Activated T-cell treated with anti-CD3 and anti-CD28 coated beads, Interleukin-2, amount 50 U/mL, for 1 hour (primary cell): ENCODE measurements around the gene TWIST2.

Experiments
- DNase-seq: peaks from one replicate; pipeline ENCODE4 v3.0.0-alpha.2; 2020

TWIST2 gene

DNA sequence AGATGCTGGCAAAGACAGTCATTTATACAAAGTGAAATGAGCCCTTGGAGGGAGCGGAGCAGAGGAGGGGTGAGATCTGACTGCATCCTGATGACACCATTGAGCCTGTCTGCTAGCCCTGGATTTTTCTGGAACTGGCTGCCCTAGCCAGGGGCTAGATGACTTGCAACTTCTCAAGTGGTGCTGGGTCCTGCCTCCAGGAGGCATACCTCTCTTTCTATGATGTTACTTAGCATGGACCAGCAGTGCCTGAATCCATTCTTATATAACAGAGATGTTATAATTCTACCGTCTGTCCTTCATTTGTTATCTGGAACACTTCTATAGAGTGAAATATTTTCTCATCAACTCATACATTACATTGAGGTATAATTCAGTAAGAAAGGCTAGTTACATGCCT is 8.5 kb upstream of the TWIST2 start:
- DNase-seq, result no peak

DNA sequence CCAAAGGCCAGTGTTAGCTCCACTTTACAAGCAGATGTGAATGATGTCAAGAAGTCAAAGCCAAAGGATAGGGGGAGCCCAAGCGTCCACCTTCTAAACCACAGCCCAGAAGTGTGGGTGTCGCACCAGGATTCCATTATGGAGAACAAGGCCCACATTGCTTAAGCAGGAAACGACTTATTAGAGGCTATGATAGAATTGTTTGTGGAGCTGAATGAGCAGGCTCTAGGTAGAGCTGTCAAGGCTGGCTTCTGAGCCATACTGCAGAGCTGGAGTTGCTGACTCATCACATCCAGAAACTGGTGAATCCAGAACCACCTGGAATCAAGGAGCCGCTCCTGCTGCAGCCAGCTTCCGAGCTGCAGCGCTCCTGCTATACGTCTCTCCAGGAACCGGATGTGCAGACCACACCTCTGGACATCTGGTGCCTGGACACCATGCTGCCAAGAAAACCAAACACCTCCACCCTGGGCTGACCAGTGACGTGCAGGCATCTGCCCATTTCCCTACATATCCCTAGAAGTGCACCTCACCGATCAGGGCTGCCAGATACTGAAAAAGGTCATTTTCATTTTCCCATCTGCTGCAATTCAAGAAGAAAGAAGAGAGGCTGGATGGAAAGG is 6.2 kb upstream of the TWIST2 start:
- DNase-seq, result no peak

DNA sequence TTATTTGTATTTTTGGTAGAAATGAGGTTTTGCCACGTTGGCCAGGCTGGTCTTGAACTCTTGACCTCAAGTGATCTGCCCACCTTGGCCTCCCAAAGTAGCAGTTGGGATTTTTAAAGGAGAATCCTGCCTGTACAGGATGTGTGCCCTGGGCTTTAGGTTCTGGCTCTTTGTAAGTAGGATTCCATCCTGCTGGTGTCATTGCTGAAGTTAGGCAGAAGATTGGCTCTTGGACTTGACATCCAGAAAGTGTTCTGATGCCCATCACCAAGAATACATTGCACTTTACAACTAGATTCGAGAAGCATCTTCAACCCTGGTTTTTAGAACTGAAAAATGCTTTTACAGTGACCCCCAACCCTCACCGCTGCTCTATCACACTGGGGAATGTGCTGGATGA is 4.4 kb upstream of the TWIST2 start:
- no peak for DNase-seq

DNA sequence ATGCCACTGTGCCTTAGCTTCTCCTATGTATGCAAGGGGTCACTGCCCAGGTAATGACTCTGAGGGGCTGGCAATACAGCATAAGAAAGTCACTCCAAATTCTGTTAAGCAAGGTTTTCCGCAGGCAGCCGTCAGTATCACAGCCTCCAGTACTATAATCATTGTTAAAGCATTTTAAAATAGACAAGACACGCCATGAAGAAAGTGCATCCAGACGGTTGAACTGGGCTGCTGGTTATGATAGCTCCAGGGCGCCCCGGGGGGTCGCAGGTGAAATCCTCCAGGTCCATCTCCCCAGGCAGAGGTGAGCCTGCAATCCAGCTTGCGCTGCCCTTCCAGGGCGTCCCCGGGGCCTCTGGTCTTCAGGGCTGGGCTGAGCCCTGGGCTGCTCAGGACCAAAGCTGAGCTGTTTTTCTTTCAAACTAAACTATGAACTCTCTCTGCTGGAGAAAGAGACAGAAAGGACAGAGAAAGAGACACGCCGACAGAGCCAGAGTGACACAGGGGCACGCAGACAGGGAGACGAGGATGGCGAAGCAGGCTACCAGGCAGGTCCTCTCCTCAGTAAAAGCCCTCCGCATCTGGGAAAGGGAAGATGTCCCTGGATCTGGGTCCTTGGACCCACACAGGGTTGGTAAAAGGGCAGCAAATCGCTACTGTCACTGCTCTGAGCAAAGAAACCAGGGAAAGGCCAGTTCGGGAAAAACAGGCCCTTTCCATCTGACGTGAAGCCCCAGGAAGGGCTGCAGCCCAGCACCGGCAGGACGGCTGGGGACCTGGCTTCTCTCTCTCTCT is 2.1 kb upstream of the TWIST2 start:
- no peak for DNase-seq

DNA sequence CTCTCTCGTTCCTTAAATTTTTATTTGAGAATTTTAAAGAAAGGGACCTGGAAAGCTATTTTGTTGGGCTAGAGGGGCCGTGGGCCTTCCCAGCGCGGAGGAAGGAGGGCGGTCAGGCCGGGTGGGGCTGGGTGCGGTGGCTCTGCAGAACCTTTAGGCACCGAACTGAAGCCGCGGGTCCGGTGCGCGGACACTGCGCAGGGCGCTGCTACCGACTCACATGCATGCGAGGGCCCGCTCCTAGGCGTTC is 1.6 kb upstream of the TWIST2 start:
- DNase-seq, result no peak

DNA sequence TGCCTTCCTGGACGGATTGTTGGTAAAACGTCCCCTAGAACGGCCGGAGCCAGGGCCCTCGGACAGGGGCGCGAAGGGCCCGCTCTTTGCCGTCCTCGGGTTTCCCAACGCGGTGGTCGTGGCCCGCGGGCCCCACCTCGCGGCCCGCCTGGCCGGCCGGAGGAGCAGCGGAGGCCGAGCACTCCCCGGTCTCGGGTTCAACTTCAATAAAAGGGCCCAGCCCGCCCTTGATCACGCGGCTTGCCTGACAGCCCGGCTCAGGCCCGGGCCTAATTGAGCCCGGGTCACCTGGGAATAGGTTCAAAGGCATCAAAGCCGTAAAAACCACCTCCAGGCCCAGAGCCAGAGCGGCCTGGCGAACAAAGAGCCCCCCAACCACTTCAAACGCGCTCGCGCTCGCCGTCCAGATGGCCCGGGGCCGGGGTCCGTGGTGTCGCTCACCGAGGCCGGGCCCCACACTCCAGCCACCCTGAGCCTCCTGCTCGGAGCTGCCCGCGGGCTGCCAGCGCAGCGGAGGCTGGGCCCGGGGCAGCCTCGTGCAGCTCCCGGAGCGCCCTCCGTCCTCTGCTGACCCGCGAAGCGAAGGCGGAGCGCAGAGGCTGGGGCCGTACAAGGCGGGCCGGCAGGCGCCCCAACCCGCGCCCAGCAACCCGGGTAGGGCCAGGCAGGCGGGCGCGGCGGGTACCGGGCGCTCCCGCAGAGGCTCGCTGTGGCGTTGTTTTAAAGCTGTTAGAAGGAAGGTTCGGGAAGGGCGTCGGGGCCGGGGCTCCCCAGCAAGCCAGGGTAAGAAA is 1.1 kb upstream of the TWIST2 start:
- DNase-seq, result no peak

- no peak for DNase-seq
These were observed 475 bp upstream of the TWIST2 start for GRCh38 chr2:238847419-238847801.

- DNase-seq, result no peak
These were observed 748 bp downstream of the TWIST2 start for GRCh38 chr2:238848691-238848975.

DNA sequence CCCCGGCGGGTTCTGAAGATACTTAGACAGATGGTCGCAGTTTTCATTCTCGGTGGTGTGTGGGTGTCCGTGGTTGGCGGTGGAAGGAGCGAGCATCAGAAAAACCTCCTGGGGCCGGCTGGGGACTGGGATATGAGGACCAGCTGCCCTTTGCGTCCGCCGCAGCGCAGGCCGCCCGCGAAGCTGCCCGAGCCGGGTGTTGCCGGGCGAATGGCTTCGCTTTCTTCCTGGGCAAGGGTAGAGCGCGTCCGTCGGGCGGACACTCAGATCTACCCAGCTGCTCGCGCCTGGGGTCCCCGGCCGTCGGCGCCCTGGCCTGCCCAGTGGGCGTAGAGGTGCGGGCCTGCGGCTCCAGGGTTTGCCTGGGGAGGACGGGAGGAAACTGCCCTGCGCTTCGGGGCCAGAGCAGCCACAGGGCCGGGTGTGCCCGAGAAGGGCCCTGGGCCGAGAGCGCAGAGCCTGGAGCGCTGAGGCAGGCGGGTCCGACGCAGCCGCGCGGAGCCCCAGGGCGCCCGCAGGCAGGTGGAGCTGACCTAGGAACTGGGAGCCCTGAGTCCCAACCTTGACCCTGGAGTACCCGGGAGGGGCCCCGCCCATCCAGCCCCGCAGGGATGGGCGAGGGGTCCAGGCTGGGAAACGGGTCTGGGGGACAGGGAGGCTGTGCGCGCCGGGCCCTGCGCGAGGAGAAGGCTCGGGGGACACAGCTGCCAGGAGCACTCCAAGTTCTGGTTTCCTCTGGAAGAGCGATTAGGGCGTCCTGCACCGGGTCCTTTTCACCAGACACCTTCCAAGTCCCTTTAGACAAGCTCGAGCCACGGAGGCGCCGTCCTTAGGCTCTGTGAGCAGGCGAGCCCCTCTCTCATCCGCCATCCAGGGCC is 1.3 kb downstream of the TWIST2 start:
- no peak for DNase-seq

DNA sequence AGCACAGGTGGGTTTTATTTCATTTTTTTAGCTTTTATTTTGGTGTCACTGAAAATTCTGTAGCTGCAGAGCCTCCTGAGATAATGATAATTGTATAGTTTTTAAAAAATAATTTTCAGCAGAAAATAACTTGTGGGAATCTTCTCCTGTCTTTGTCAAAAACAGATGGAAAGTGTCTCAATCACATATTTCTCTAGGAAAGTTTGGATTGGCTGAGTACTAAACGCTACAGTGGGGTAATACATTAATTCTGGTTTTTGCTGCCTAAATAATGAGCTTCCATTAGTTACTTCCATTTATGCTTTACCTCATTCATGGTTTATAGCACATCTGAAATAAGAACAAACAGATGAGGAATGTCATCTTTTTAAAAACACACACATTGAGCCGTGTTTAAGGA is 2.2 kb downstream of the TWIST2 start:
- no peak for DNase-seq

GRCh38 chr2:238851026-238851425 is 3.1 kb downstream of the TWIST2 start:
- no peak for DNase-seq

GRCh38 chr2:238851761-238852160 is 3.9 kb downstream of the TWIST2 start:
- no peak for DNase-seq

GRCh38 chr2:238852206-238852869 is 4.5 kb downstream of the TWIST2 start:
- no peak for DNase-seq

GRCh38 chr2:238853218-238853617 is 5.3 kb downstream of the TWIST2 start:
- DNase-seq, result no peak

DNA sequence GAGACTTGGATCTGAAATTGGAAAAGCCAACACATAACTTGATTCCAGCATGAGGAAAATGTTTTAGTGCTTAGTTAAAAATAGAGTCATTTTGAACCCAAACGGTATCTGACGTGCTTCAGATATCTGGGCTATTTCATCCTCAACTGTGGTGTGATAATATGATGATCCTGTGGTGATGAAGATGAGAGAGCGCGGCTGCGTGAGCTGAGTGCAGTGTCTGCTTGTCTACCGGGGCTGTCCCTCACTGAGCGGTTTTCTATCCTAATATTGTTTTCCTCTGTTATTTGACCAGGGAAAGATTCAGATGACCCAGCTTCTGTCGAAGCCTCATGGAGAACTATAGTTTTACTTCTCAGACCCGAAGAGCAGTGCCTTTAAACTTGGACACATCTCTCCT is 5.8 kb downstream of the TWIST2 start:
- no peak for DNase-seq

DNA sequence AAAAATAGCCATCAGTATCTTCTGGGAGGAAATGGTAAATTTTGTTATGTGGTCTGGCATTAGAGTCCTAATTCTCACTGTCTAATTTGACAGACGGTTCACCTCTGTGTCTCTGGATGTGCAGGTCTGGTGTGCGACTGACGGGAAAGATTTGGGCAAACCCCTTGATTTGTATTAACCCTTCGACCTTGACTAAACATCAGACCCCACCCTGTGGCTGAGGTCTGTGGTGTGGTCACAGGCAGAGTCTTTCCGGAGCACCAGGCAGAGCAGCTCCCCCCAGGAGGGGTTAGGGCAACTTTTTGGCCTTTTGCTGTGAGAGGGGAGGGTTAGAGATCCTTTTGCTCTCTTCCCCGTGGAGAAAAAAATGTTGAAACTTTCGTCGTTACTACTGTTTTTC is 6.4 kb downstream of the TWIST2 start:
- no peak for DNase-seq

DNA sequence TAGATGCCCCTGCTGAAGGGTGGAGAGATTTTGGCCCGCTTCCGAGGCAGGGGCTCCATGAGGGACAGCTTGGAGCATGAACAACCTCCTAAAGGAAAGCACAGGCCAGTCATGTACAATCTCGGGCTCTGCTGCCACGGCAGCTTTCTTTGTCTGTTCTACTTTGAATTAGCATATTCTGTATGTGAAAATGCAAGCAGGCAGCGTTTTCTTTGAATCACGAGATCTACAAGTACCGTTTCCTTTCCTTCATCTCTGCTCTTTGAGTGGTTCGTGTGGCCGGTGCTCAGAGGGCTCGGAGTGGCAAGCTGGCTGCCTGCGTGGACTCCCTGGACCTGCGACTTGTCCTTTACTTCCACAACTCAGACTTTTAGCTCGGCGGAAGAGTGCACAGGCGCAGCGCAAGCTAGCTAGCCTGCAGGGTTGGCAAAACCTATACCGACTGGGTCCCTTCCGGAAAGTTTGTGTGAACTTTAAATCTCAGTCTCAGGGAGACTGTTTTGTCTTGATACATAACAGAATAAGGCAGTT is 6.9 kb downstream of the TWIST2 start:
- no peak for DNase-seq

DNA sequence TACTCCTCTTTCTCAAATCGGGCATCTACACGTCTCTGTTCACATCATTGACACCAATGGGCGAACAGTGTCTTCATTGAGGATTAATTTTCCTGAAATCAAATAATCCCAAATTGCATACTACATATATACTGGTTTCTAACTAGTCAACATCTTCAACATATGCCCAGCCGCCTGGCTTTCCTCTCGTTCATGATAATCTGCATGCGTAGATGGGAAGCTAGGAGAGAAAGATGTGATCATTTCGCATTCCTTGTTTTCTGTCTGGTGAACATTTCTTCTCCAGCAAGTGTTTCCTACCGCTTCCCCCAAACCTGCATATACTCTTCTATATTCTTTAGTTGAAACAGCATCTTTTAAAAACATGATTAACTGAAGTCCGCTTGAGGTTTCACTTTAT is 7.4 kb downstream of the TWIST2 start:
- DNase-seq, result no peak

DNA sequence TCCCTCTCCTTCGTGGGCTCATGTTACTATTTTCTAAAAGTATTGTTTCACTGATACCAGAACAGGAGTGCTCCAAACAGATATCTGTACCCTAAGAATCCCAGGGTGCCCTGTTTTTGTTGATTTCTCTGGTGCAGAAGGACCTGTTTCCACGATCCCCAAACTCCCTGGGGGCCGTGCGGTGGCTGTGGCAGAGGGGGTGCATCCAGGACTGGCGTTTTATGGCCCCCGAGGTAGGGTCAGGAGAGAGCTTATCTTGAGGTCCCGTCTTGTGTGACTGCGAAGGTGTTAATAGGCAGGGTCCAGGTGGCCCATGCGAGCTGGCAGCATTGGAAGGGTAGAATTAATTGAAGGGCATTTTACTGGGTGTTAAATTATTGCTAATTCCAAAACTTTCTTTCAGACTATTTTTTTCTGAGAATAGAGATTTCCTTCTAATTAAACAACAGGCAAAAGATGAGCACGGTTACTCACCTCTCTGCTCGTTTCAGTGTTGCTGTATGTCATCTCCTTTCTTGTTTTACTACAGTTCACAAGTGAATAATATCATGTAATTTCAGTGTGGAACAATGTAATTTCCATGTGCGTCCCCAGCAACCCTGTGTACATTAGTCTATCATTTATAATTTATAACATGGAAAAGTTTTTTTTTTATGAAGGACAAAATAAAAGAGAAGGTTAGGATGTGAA is 8.2 kb downstream of the TWIST2 start:
- DNase-seq, result no peak

DNA sequence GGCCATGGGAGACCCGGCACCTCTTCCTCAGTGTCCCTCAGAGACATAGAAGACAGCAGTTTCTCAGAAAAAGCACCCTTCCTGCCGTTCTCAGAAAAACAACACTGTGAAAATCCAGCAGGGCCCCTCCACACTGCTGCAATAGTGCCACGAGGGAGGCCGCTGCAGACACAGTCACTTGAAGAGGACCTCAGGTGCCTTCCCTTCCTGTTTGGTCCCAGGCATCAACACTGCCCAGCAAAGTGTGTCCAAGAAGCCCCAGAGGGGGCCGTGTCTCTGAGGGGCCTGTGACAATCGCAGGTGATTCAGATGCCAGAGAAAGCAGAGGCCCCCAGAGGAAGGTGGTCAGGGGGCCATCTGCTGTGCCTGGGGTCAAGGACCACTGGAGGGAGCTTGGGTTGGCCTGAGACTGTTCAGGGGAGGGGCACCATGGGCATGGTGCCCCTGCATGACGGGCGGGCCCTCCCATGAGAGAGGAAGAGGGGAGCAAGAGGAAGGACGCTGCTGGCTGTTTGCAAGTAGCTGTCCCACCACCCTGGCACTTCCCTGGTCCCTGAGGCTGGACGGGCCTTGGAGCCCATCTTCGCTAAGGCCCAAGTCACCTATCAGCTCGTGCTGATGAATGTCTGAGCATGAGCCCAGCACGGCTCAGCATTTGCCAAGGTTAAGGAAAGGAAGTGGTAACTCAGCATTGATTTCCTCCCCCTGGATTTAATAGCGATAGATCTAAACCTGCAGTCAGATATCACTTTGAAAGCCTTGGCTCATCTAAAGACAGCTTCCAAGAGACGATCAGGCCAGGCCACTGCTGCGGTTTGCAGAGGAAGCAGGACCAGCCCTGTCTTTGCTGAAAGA is 9.1 kb downstream of the TWIST2 start:
- DNase-seq, result no peak

DNA sequence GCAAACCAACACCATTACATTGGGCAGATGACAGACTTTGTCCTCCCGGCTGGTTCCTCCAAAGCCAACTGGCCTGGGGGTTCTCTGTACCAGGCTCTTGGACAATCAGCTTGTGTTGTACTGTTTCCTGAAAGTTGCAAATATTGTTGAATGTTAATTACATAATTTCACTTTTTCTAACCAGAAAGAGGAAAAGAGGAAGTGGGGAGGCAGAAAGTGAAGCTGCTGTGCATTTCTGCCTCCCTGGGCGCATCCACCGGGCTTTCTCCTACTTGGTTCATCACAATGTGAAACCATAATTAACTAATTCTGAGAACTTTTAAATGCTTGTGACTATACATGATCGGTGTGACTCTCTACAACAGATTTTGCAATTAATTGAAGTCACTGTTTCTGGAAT is 10.1 kb downstream of the TWIST2 start:
- no peak for DNase-seq
